Sciatic nerve (tissue), 2 donors: ENCODE results near the gene KCNJ15. TPM values are rescaled to one million over a fixed set of nuclear protein-coding genes. Genes with fewer than 3 reads are reported as not detected.

ENCODE experiments used
- ATAC-seq: fragments of 200-7000 bp; cut with Tn5 transposase; one replicate; pipeline ENCODE4 v1.9.1; 2020; ENCODE audit warnings: mild to moderate bottlenecking, moderate library complexity
- DNase-seq: peaks from one replicate; pipeline ENCODE4 v3.0.0-alpha.2; 2020; ENCODE audit warnings: low spot score
- intact Hi-C: fragments of 100-400 bp; cut with DNase I; formaldehyde crosslinking; loops from one replicate; pipeline ENCODE4 v1.14.2; 2022
- total RNA-seq: library from RNA; stranded (reverse); fragmentation: NEBNext Ultra II Directional; extraction: Animal tissue kit (Norgen Biotek cat#: 25700); gene quantifications from one replicate; pipeline ENCODE4 v1.2.1, GENCODE V29; 2021
- donor health status: DM: no; HTN: no; CAD: no.
- donor health status: DM: no; HTN: no; CAD: no.

The KCNJ15 gene
- total RNA-seq, 1 donor from 2014 or later: 9.3 TPM

- intact Hi-C loops: no loop called here
- DNase-seq (no peak), ATAC-seq (no peak)
These were observed 34.0 kb downstream of the KCNJ15 start for GRCh38 chr21:38290809-38291208.

GRCh38 chr21:38291874-38292273 lies 35.1 kb downstream of the KCNJ15 start:
- no peak for ATAC-seq
- intact Hi-C loops: no loop called here
- no peak for DNase-seq

- ATAC-seq (no peak), DNase-seq (no peak)
- intact Hi-C loops: no loop called here
These were observed 36.3 kb downstream of the KCNJ15 start for GRCh38 chr21:38293113-38293512.

GRCh38 chr21:38293765-38294164 lies 37.0 kb downstream of the KCNJ15 start:
- no peak for DNase-seq

GRCh38 chr21:38294609-38295008 lies 37.8 kb downstream of the KCNJ15 start:
- intact Hi-C loops: no loop called here
- DNase-seq: no peak
- no peak for ATAC-seq

More at GRCh38 chr21:38293765-38294164, 37.0 kb downstream of the KCNJ15 start:
- no peak for ATAC-seq
- intact Hi-C loops: no loop called here

GRCh38 chr21:38295997-38296764 lies 39.4 kb downstream of the KCNJ15 start:
- intact Hi-C loops: no loop called here
- peak; percentile 53 for ATAC-seq
- DNase-seq: no peak

- DNase-seq: no peak
- ATAC-seq: peak; percentile 48
- intact Hi-C loops: no loop called here
These were observed 40.4 kb downstream of the KCNJ15 start for GRCh38 chr21:38297194-38297631.

- DNase-seq: no peak
- intact Hi-C loops: no loop called here
- no peak for ATAC-seq
These were observed 41.1 kb downstream of the KCNJ15 start for GRCh38 chr21:38297871-38298270.

- ATAC-seq (no peak), DNase-seq (no peak)
- intact Hi-C loops: no loop called here
These were observed 42.0 kb downstream of the KCNJ15 start for GRCh38 chr21:38298832-38299231.

GRCh38 chr21:38299671-38300070 lies 42.9 kb downstream of the KCNJ15 start:
- ATAC-seq (no peak), DNase-seq (no peak)
- intact Hi-C loops: no loop called here

GRCh38 chr21:38300141-38300578 lies 43.4 kb downstream of the KCNJ15 start:
- ATAC-seq (no peak), DNase-seq (no peak)
- intact Hi-C loops: no loop called here

- ATAC-seq (no peak), DNase-seq (no peak)
- intact Hi-C loops: no loop called here
These were observed 44.8 kb downstream of the KCNJ15 start for GRCh38 chr21:38301321-38302214.

- DNase-seq (no peak), ATAC-seq (peak; percentile 97)
- intact Hi-C loops: no loop called here
These were observed 46.5 kb downstream of the KCNJ15 start for GRCh38 chr21:38303300-38303699.

- DNase-seq (no peak), ATAC-seq (no peak)
- intact Hi-C loops: no loop called here
These were observed 49.8 kb downstream of the KCNJ15 start for GRCh38 chr21:38306433-38307141.

GRCh38 chr21:38307771-38308531 lies 51.2 kb downstream of the KCNJ15 start:
- intact Hi-C loops: no loop called here
- ATAC-seq (peak; percentile 56), DNase-seq (no peak)

- no peak for DNase-seq
- intact Hi-C loops: no loop called here
- peak; percentile 80 for ATAC-seq
These were observed 51.8 kb downstream of the KCNJ15 start for GRCh38 chr21:38308532-38309119.

GRCh38 chr21:38310646-38311485 lies 54.1 kb downstream of the KCNJ15 start:
- no peak for DNase-seq
- peak; percentile 23 for ATAC-seq
- intact Hi-C loops: no loop called here
